ENCODE measurements around the gene TRIM10. TPM values are rescaled to one million over a fixed set of nuclear protein-coding genes. Genes with fewer than 3 reads are reported as not detected.

Gene TRIM10
- total RNA-seq, 1 experiment from 2014 or later, result not detected

DNA sequence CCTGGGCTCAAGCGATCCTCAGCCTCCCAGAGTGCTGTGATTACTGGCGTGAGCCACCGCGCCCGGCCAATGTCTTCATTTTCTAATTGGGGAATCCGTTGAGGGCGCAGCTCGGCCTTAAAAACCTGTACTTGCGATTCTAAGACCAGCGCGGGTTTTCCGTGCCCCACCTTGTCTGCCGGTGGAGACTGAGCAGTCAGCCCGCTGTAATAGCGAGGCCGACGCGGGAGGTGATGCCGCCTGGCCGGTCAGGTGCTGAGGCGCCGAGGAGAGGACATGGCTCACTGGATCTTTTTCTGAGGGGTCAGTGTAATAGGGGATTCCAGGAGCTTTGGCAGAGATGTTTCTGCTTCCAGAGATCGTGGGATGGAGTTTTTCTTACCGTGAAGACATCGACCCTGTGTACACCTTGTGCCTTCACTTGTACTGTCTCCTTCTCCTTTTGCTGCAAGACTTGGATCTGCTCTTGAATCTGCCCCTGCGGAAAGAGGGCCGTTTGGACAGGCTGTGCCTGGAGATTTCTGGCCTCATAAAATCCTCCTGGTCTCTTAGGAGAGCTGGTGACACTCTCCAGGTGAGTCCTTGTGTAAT, 49.6 kb downstream of the TRIM10 start:
- Mint-ChIP-seq H3K9me3 (ENCODE audit: unreplicated experiment) (no peaks in the 10 kb centered on the region), H3K27me3 (ENCODE audit: insufficient read depth, unreplicated experiment) (peaks cover 32% of the 10 kb centered on the region), H3K4me1 (ENCODE audit: insufficient read depth, unreplicated experiment) (peaks cover 8% of the 10 kb centered on the region), H3K27ac (ENCODE audit: low read depth, unreplicated experiment) (no peak overlapping the region), H3K36me3 (ENCODE audit: insufficient read depth, unreplicated experiment) (no peaks in the 10 kb centered on the region), H3K4me3 (ENCODE audit: unreplicated experiment) (no peak overlapping the region)
- intact Hi-C loops (cut with micrococcal nuclease), result no loop called here
- no TSS peak for BruUV-seq (replicated peaks)
- CTCF ChIA-PET, result interaction anchor here (0.6 to 1.7 kb wide), 4 partner anchors 8 to 21 kb away, joined by 3 to 8 read pairs (median 5); no protein-coding TSS in a partner anchor
- no peak for DNase-seq (ENCODE audit: unreplicated experiment)
- POLR2A ChIA-PET, result no interaction called here
- TF ChIP-seq, protein P1, sequence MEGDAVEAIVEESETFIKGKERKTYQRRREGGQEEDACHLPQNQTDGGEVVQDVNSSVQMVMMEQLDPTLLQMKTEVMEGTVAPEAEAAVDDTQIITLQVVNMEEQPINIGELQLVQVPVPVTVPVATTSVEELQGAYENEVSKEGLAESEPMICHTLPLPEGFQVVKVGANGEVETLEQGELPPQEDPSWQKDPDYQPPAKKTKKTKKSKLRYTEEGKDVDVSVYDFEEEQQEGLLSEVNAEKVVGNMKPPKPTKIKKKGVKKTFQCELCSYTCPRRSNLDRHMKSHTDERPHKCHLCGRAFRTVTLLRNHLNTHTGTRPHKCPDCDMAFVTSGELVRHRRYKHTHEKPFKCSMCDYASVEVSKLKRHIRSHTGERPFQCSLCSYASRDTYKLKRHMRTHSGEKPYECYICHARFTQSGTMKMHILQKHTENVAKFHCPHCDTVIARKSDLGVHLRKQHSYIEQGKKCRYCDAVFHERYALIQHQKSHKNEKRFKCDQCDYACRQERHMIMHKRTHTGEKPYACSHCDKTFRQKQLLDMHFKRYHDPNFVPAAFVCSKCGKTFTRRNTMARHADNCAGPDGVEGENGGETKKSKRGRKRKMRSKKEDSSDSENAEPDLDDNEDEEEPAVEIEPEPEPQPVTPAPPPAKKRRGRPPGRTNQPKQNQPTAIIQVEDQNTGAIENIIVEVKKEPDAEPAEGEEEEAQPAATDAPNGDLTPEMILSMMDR (IDR thresholded peaks at IDR 0.05; ENCODE audit: unreplicated experiment), result no peak

DNA sequence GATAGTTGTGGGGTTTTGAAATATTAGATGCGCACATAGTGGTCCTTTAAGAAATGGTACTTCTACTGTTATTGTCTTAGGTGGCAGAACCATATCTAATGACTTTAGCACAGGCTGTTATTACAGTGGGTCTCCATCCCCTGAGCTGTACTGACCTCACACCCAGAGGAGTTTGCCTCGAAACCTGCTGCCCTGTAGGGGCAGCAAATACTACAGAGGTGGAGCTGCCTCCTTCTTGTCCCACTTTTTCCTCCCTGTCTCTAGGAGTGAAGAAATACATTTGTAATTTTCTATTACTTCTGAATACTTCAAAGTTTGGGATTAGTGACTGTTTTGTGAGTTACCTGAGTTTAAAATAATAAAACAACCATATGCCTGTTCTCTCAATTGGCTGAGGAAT, 56.4 kb downstream of the TRIM10 start:
- intact Hi-C loops (cut with micrococcal nuclease), result no loop called here
- H3K4me1 Mint-ChIP-seq (ENCODE audit: insufficient read depth, unreplicated experiment), result peaks cover 32% of the 10 kb centered on the region

DNA sequence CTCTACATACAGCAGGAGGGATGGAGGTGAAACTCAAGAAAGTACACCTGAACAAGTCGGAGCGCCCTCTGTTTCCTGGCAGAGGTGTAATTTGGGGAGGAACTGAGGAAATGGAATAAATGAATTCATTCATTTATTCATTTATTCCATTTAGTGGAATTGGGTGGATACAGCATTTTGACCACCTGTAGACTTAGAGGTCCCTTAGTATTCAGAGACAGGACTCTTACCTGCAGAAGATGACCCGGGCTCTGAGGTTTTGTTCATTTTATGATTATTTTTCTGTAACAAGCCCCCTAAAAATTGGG, 57.2 kb downstream of the TRIM10 start:
- TF ChIP-seq, protein P1 (IDR thresholded peaks at IDR 0.05; ENCODE audit: unreplicated experiment), result no peak
- Mint-ChIP-seq H3K4me3 (ENCODE audit: unreplicated experiment) (no peak overlapping the region), H3K27me3 (ENCODE audit: insufficient read depth, unreplicated experiment) (peaks cover 1% of the 10 kb centered on the region), H3K9me3 (ENCODE audit: unreplicated experiment) (no peaks in the 10 kb centered on the region), H3K36me3 (ENCODE audit: insufficient read depth, unreplicated experiment) (no peaks in the 10 kb centered on the region), H3K27ac (ENCODE audit: low read depth, unreplicated experiment) (no peak overlapping the region), H3K4me1 (ENCODE audit: insufficient read depth, unreplicated experiment) (peaks cover 32% of the 10 kb centered on the region)
- CTCF ChIA-PET, result interaction anchor here (0.6 to 5.2 kb wide), 33 partner anchors 8 to 450 kb away, joined by 3 to 153 read pairs (median 5); partner anchors contain the start of genes PPP1R11, TRIM10 and TRIM31
- no TSS peak for BruUV-seq (replicated peaks)
- POLR2A ChIA-PET, result interaction anchor here (0.7 to 5.6 kb wide), 10 partner anchors 9 to 106 kb away, joined by 3 to 83 read pairs (median 6); partner anchors contain the start of genes POLR1H, PPP1R11, RNF39 and TRIM31
- DNase-seq (ENCODE audit: unreplicated experiment), result no peak
- intact Hi-C loops (cut with micrococcal nuclease), result loop anchor here (1.0 to 2.0 kb wide), 5 partner anchors 27 to 223 kb away; partner anchors contain the start of genes PPP1R11, TRIM26 and TRIM39

More for the DNA sequence above, 56.4 kb downstream of the TRIM10 start:
- no peak for DNase-seq (ENCODE audit: unreplicated experiment)
- no TSS peak for BruUV-seq (replicated peaks)
- ChIA-PET POLR2A (interaction anchor here (0.9 to 5.6 kb wide), 6 partner anchors 26 to 50 kb away, joined by 3 to 83 read pairs (median 12); partner anchors contain the start of genes POLR1H, PPP1R11 and RNF39), CTCF (interaction anchor here (0.7 to 5.2 kb wide), 15 partner anchors 11 to 451 kb away, joined by 3 to 153 read pairs (median 5); partner anchors contain the start of gene PPP1R11)
- H3K4me3 Mint-ChIP-seq (ENCODE audit: unreplicated experiment), result no peak overlapping the region
- H3K27ac Mint-ChIP-seq (ENCODE audit: low read depth, unreplicated experiment), result no peak overlapping the region
- TF ChIP-seq, protein P1 (IDR thresholded peaks at IDR 0.05; ENCODE audit: unreplicated experiment), result no peak
- no peaks in the 10 kb centered on the region for H3K36me3 Mint-ChIP-seq (ENCODE audit: insufficient read depth, unreplicated experiment)
- no peaks in the 10 kb centered on the region for H3K9me3 Mint-ChIP-seq (ENCODE audit: unreplicated experiment)
- no peaks in the 10 kb centered on the region for H3K27me3 Mint-ChIP-seq (ENCODE audit: insufficient read depth, unreplicated experiment)

Measured in MCF 10A (cell line).